Measurements from ENCODE around the gene LHFPL2. TPM values are rescaled to one million over a fixed set of nuclear protein-coding genes. Genes with fewer than 3 reads are reported as not detected.

The LHFPL2 gene
- total and polyA plus RNA-seq, 4 donors = 6.5 to 49.4 (median 47.7) TPM

DNA sequence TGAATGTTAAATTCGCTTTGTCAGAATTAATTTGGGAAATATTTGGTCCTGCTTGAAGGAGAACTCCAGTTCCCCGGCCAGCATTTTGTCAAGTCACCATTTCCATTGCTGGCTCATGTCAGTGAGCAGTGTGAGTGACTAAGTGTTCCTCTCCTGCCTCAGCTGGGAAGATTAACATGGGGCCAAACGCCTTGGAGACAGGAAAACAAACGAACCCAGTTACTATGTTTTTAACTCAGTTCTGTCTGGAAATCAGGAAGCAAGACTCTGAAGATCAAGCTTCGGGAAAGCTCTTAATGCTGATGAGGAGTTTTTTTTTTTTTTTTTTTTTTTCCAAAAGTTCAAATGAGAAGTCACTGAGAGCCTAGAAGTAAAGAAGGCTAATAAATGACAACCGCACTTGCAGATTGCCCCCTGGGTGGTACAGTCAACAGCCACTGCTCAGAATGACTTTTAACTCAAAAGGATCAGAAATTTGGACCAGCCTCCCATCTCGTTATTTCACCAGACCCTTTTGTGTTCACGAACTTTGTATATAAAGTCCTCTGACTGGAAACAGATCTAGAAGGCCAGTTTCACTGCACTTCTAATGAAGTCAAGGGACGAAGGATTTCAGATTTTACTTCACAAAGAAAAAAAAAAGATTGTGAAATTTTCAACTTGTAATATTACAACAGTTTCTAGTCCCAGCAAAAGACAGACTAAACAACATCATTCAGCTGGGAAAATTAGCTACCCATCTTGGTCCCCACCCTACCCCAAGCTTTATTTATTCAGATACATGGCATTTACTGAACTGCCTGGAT, 121.3 kb downstream of the LHFPL2 start:
- Histone ChIP-seq H3K27ac (ENCODE audit: low read depth in 1 of 2, low read length in 1 of 2) (peak overlapping the region; percentile 41 to 82), H3K9me3 (ENCODE audit: control insufficient read depth in 4 of 4, insufficient read depth in 3 of 4, low read length in 3 of 4) (peaks cover 0 to 1% (median 0%) of the 10 kb centered on the region in 4 donors), H3K9ac (ENCODE audit: insufficient read depth in 1 of 2, low read length in 2 of 2) (no peak overlapping the region), H3K4me3 (no peak overlapping the region), H3K27me3 (ENCODE audit: control insufficient read depth in 3 of 3, insufficient read depth in 3 of 3, low read length in 2 of 3) (no peaks in the 10 kb centered on the region), H3K4me1 (ENCODE audit: control insufficient read depth in 5 of 5, insufficient read depth in 5 of 5, low read length in 5 of 5) (peaks cover 8 to 47% (median 14%) of the 10 kb centered on the region in 5 donors), H3K36me3 (ENCODE audit: control insufficient read depth in 4 of 4, insufficient read depth in 4 of 4, low read length in 4 of 4) (peaks cover 0 to 4% (median 0%) of the 10 kb centered on the region in 4 donors)
- TF ChIP-seq, protein P1, sequence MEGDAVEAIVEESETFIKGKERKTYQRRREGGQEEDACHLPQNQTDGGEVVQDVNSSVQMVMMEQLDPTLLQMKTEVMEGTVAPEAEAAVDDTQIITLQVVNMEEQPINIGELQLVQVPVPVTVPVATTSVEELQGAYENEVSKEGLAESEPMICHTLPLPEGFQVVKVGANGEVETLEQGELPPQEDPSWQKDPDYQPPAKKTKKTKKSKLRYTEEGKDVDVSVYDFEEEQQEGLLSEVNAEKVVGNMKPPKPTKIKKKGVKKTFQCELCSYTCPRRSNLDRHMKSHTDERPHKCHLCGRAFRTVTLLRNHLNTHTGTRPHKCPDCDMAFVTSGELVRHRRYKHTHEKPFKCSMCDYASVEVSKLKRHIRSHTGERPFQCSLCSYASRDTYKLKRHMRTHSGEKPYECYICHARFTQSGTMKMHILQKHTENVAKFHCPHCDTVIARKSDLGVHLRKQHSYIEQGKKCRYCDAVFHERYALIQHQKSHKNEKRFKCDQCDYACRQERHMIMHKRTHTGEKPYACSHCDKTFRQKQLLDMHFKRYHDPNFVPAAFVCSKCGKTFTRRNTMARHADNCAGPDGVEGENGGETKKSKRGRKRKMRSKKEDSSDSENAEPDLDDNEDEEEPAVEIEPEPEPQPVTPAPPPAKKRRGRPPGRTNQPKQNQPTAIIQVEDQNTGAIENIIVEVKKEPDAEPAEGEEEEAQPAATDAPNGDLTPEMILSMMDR (IDR thresholded peaks at IDR 0.05; ENCODE audit: control extremely low read depth, extremely low read depth) = no peak
- ATAC-seq (ENCODE audit: insufficient read depth, low FRiP score) (peak; percentile 71), DNase-seq (peak; percentile 78 to 93 (median 91))
- WGBS, 2 donors = 42 to 45% methylated on average over 9 of the region's 9 CpGs

DNA sequence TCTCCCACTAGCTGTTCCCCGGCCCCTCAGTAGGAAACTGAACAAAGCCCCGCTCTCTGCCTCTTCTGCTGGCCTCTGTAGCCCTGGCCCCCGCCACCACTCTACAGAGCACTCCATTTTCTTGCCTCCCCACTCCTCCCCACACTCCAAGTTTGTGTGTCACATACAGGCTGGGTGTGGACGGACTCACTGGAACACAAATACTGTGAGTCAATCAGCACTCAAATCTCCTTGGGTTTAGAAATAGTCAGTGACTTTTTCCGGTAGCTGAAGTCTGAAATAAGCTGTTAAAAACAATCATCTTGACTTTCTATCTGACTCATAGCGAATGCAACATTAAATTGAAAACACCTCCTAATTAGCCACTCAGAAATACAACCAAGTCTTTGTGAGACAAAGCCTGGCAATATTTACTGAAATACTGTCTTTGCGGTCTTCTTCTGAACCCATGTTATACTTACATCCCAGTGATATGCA, 122.5 kb downstream of the LHFPL2 start:
- Histone ChIP-seq H3K9me3 (ENCODE audit: control insufficient read depth in 4 of 4, insufficient read depth in 3 of 4, low read length in 3 of 4) (peaks cover 0 to 1% (median 0%) of the 10 kb centered on the region in 4 donors), H3K27ac (ENCODE audit: low read depth in 1 of 2, low read length in 1 of 2) (peak overlapping the region; percentile 60 to 72), H3K9ac (ENCODE audit: insufficient read depth in 1 of 2, low read length in 2 of 2) (no peak overlapping the region), H3K36me3 (ENCODE audit: control insufficient read depth in 4 of 4, insufficient read depth in 4 of 4, low read length in 4 of 4) (peaks cover 0 to 4% (median 0%) of the 10 kb centered on the region in 4 donors), H3K27me3 (ENCODE audit: control insufficient read depth in 3 of 3, insufficient read depth in 3 of 3, low read length in 2 of 3) (no peaks in the 10 kb centered on the region), H3K4me1 (ENCODE audit: control insufficient read depth in 5 of 5, insufficient read depth in 5 of 5, low read length in 5 of 5) (peaks cover 8 to 47% (median 14%) of the 10 kb centered on the region in 5 donors), H3K4me3 (no peak overlapping the region)
- no peak for DNase-seq
- TF ChIP-seq, protein P1 (IDR thresholded peaks at IDR 0.05; ENCODE audit: control extremely low read depth, extremely low read depth) = no peak
- 76 to 86% methylated on average over 7 of the region's 7 CpGs for WGBS, 2 donors
- peak; percentile 70 for ATAC-seq (ENCODE audit: insufficient read depth, low FRiP score)

DNA sequence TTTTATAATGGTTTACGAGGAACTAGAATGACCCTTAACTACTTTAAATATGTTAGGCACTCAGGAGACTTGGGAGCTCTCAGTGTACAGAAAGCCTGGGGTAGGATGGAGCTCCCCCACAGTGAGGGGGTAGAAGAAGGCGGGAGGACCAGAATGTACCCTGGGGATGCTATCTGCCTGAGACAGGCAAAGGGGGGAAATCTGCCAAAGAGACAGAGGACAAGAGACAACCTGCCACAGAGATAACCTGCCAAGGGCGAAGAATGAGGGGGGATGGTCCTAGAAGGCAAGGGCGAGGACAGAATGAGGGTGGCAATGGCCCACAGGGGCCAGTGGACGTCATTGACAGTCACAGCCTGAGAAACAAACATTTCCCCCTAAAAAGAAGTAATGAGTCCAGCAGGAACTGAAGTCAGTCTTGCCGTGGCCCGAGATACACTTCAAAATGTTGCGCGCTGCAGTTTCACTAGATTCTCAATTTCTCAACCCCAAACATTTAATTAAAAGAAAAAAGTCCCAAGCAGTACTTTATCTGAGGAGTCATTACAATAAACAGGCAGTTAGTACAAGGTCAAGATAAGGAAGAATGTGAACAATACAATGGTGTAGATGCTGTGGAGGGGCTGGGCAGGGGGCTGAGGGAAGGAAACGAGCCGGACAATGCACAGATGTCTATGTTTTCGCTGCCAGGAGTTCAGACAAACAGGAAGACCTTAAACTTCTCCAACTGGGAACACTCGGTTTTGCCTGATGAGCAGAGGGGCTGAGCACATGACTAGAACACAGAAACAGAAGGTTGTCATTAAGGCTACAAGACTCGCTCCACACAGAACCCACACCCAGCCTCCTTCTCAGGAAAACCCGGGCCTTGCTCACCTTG, 125.0 kb downstream of the LHFPL2 start:
- Histone ChIP-seq H3K9me3 (ENCODE audit: control insufficient read depth in 4 of 4, insufficient read depth in 3 of 4, low read length in 3 of 4) (peaks cover 0 to 1% (median 0%) of the 10 kb centered on the region in 4 donors), H3K9ac (ENCODE audit: insufficient read depth in 1 of 2, low read length in 2 of 2) (no peak overlapping the region), H3K27me3 (ENCODE audit: control insufficient read depth in 3 of 3, insufficient read depth in 3 of 3, low read length in 2 of 3) (no peaks in the 10 kb centered on the region), H3K4me1 (ENCODE audit: control insufficient read depth in 5 of 5, insufficient read depth in 5 of 5, low read length in 5 of 5) (peaks cover 8 to 50% (median 22%) of the 10 kb centered on the region in 5 donors), H3K27ac (ENCODE audit: low read depth in 1 of 2, low read length in 1 of 2) (peak overlapping the region in 1 of 2 donors; percentile 89), H3K36me3 (ENCODE audit: control insufficient read depth in 4 of 4, insufficient read depth in 4 of 4, low read length in 4 of 4) (no peaks in the 10 kb centered on the region), H3K4me3 (no peak overlapping the region)
- TF ChIP-seq, protein P1 (IDR thresholded peaks at IDR 0.05; ENCODE audit: control extremely low read depth, extremely low read depth) = no peak
- ATAC-seq (ENCODE audit: insufficient read depth, low FRiP score) (no peak), DNase-seq (peak; percentile 30 to 79 (median 64))
- WGBS, 2 donors = 71 to 80% methylated on average over 15 of the region's 15 CpGs
